ENCODE measurements around the gene CEP152. TPM values are rescaled to one million over a fixed set of nuclear protein-coding genes. Genes with fewer than 3 reads are reported as not detected.

The CEP152 gene
- total and polyA plus RNA-seq, 2 of the 13 experiments (the other 11 are each of a cell fraction or from before 2014, with no cell fraction given): 1.3 to 14.7 TPM

- TF ChIP-seq ZBTB2 (CRISPR knock-in tag; IDR thresholded peaks at IDR 0.05; ENCODE audit: low read depth): no peak
- no peak for TF ChIP-seq TEAD2 (CRISPR knock-in tag; IDR thresholded peaks at IDR 0.05)
- TF ChIP-seq ZFX (CRISPR knock-in tag; IDR thresholded peaks at IDR 0.05; ENCODE audit: low read depth): no peak
- no peak for TF ChIP-seq RAD21 (CRISPR knock-in tag; IDR thresholded peaks at IDR 0.05)
- no peak for TF ChIP-seq HMGA1 (CRISPR knock-in tag; conservative IDR thresholded peaks at IDR 0.05)
- TF ChIP-seq ZNF138 (CRISPR knock-in tag; IDR thresholded peaks at IDR 0.05; ENCODE audit: low read depth): no peak
- TF ChIP-seq ZBTB4 (CRISPR knock-in tag; IDR thresholded peaks at IDR 0.05; ENCODE audit: borderline replicate concordance): no peak
- TF ChIP-seq ZNF292 (CRISPR knock-in tag; IDR thresholded peaks at IDR 0.05; ENCODE audit: borderline replicate concordance, low read depth): no peak
- TF ChIP-seq POLR2AphosphoS2 (IDR thresholded peaks at IDR 0.05; ENCODE audit: low read depth, low read length): no peak
Measured at GRCh38 chr15:48778331-48778730, 32.5 kb downstream of the CEP152 start (continued).
